RWPE2 (cell line): ENCODE results near the gene PHC3.

Experiments
- ATAC-seq: fragments of 200-7000 bp; cut with Tn5 transposase; 3 replicates; pipeline ENCODE4 v1.9.1; 2021; ENCODE audit warnings: low read depth
- DNase-seq: peaks from one replicate; pipeline ENCODE4 v3.0.0-alpha.2; 2020; ENCODE audit warnings: low spot score
- H3K27ac ChIP-seq: fragments of 450-650 bp; 2 replicates; pipeline ENCODE4 v1.5.1; 2017; ENCODE audit warnings: mild to moderate bottlenecking; ENCODE audit not compliant: poor library complexity, severe bottlenecking
- H3K27me3 ChIP-seq: fragments of 250-450 bp; sonication (Bioruptor Pico); 2 replicates; pipeline ENCODE4 v1.5.1; 2021; ENCODE audit warnings: mild to moderate bottlenecking, moderate library complexity; ENCODE audit not compliant: insufficient read depth, poor library complexity, severe bottlenecking
- H3K36me3 ChIP-seq: fragments of 250-450 bp; sonication (Bioruptor Pico); 2 replicates; pipeline ENCODE4 v1.5.1; 2020; ENCODE audit warnings: low read depth, mild to moderate bottlenecking, moderate library complexity
- H3K4me1 ChIP-seq: fragments of 250-450 bp; sonication (Bioruptor Pico); 2 replicates; pipeline ENCODE4 v1.5.1; 2021; ENCODE audit warnings: mild to moderate bottlenecking, moderate library complexity; ENCODE audit not compliant: insufficient read depth, poor library complexity, severe bottlenecking
- H3K4me3 ChIP-seq: fragments of 250-450 bp; sonication (Bioruptor Pico); 2 replicates; pipeline ENCODE4 v1.5.1; 2021; ENCODE audit warnings: mild to moderate bottlenecking, moderate library complexity; ENCODE audit not compliant: severe bottlenecking
- H3K9me3 ChIP-seq: fragments of 250-450 bp; sonication (Bioruptor Pico); 2 replicates; pipeline ENCODE4 v1.5.1; 2021; ENCODE audit warnings: mild to moderate bottlenecking, moderate library complexity; ENCODE audit not compliant: severe bottlenecking
- TF ChIP-seq, protein P1 (sequence below): fragments of 450-650 bp; IDR thresholded peaks from one replicate; pipeline ENCODE4 v1.5.1; 2017; ENCODE audit warnings: mild to moderate bottlenecking, moderate library complexity; ENCODE audit not compliant: poor library complexity, severe bottlenecking

PHC3 gene

DNA sequence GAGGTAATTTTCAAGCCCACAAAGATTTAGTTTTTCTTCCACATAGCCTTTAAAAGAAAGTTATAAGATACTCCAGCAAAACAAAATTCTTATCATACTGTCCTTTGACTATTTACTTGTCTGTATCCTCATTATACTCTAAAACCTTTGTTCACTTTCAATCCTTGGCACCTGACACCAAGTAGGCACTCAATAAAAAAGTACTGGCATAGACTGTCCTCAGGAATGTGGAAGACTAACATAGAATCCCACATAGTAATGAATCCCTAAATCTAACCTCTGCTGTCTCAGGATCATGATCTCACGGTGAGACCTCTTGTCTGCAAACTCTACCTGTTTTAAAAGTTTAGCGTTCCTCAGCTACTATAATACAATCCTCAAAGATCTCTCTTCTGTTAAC is 21.6 kb downstream of the PHC3 start:
- Histone ChIP-seq H3K27ac (no peak overlapping the region), H3K9me3 (no peaks in the 10 kb centered on the region), H3K27me3 (no peaks in the 10 kb centered on the region), H3K4me1 (no peaks in the 10 kb centered on the region), H3K4me3 (no peak overlapping the region), H3K36me3 (peaks cover 59% of the 10 kb centered on the region)
- TF ChIP-seq, protein P1, sequence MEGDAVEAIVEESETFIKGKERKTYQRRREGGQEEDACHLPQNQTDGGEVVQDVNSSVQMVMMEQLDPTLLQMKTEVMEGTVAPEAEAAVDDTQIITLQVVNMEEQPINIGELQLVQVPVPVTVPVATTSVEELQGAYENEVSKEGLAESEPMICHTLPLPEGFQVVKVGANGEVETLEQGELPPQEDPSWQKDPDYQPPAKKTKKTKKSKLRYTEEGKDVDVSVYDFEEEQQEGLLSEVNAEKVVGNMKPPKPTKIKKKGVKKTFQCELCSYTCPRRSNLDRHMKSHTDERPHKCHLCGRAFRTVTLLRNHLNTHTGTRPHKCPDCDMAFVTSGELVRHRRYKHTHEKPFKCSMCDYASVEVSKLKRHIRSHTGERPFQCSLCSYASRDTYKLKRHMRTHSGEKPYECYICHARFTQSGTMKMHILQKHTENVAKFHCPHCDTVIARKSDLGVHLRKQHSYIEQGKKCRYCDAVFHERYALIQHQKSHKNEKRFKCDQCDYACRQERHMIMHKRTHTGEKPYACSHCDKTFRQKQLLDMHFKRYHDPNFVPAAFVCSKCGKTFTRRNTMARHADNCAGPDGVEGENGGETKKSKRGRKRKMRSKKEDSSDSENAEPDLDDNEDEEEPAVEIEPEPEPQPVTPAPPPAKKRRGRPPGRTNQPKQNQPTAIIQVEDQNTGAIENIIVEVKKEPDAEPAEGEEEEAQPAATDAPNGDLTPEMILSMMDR = no peak
- no peak for DNase-seq
- ATAC-seq = no peak

DNA sequence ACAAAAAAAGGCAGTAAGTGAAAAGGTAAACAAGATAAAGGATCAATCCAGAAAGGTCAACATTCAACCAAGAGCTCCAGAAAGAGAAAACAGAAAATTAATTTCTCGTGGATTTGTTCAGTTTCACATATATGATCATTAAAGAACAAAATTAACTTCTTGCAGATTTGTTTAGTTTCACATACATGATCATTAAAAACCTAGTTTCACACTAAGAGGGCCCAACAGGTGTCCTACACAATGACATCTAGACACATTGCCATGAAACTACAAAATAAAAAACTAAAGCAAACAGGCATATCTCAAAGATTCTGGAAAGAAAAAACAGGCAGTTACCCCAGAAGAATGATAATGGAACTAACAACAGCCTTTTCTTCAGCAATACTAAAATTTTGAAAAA is 22.1 kb downstream of the PHC3 start:
- no peaks in the 10 kb centered on the region for H3K4me1 ChIP-seq
- ATAC-seq = no peak
- no peaks in the 10 kb centered on the region for H3K27me3 ChIP-seq
- H3K36me3 ChIP-seq = peaks cover 54% of the 10 kb centered on the region
- H3K27ac ChIP-seq = no peak overlapping the region
- DNase-seq = no peak
- TF ChIP-seq, protein P1 = no peak
- no peak overlapping the region for H3K4me3 ChIP-seq
- H3K9me3 ChIP-seq = no peaks in the 10 kb centered on the region

DNA sequence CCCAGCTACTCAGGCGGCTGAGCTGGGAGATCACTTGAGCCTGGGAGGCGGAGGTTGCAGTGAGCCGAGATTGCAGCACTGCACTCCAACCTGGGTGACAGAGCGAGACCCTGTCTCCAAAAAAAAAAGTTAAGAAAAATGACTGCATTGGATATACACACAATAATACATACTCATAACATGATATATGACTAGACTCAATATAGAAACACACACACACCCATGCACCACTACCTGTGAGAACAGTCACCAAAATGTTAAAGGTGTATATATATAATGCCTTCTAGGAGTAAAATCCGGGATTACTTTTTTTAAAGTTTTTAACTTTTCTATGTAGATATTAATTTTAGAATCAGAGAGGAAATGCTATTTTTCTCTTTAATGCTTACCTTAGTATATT is 25.9 kb downstream of the PHC3 start:
- TF ChIP-seq, protein P1 = no peak
- Histone ChIP-seq H3K4me3 (no peak overlapping the region), H3K36me3 (peaks cover 23% of the 10 kb centered on the region)

DNA sequence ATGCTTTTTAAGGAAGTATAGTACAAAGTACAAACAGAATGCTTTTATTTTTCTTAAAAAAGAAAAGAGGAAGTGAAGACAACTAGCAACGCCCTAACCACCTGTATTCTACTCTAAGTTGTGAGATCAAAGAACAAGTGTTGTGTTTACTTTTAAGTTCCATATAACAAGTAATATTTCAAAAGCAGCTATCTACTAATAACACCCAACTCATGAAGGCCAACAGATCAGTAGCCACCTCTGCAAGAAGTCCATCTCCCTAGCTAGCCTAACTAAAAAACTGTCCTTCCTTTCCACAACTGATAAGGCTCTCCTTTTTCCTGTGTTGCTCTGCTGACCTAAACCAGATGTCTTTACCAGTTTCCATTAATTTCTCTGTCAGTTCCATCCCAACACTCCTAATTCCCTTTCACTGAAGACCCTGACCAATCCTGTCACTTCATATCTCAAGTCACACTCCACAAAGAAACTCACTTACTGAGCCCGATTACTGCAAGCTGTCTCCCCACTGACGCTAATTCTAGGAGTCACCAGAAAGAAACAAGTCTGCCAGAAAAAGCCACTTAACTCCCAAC is 26.9 kb downstream of the PHC3 start:
- TF ChIP-seq, protein P1 = no peak
- no peak for DNase-seq

More for the DNA sequence above, 25.9 kb downstream of the PHC3 start:
- no peak for ATAC-seq
- no peaks in the 10 kb centered on the region for H3K27me3 ChIP-seq
- no peak for DNase-seq
- H3K4me1 ChIP-seq = no peaks in the 10 kb centered on the region
- no peaks in the 10 kb centered on the region for H3K9me3 ChIP-seq
- H3K27ac ChIP-seq = no peak overlapping the region

DNA sequence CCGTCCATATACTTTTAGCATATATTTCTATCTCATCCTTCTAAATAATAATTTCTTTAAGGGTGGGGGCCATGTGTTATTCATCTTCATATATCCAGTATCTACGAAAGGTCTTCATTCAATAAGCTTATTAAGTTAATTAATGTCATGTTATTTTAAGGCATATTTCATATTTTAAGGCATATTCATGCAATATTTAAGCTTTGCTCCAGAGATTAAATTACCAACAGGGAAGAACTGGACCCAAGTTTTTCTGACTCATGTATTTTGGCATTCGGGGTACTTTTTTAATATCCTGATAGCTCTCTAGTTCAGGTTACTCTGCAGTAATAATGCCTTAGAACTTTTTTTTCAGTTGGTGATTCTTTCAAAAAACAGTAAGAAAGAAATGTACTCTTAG is 27.4 kb downstream of the PHC3 start:
- H3K27me3 ChIP-seq = no peaks in the 10 kb centered on the region
- TF ChIP-seq, protein P1 = no peak
- no peak overlapping the region for H3K4me3 ChIP-seq
- no peak overlapping the region for H3K27ac ChIP-seq
- H3K4me1 ChIP-seq = no peaks in the 10 kb centered on the region
- H3K36me3 ChIP-seq = peaks cover 24% of the 10 kb centered on the region
- no peak for DNase-seq
- no peak for ATAC-seq
- H3K9me3 ChIP-seq = no peaks in the 10 kb centered on the region

More for the DNA sequence above, 26.9 kb downstream of the PHC3 start:
- no peak for ATAC-seq
- Histone ChIP-seq H3K27me3 (no peaks in the 10 kb centered on the region), H3K4me3 (no peak overlapping the region), H3K9me3 (no peaks in the 10 kb centered on the region), H3K36me3 (peaks cover 26% of the 10 kb centered on the region), H3K4me1 (no peaks in the 10 kb centered on the region), H3K27ac (no peak overlapping the region)
